Breast epithelium (tissue), 3 donors: ENCODE measurements around the gene SLC26A9.

Experiments
- CTCF ChIP-seq, 3 donors: fragments of 450-650 bp; IDR thresholded peaks; one replicate each; pipeline ENCODE4 v1.5.1; 2016 to 2017; ENCODE audit warnings: antibody characterized with exemption in 3 of 3, mild to moderate bottlenecking in 3 of 3, moderate library complexity in 3 of 3
- POLR2A ChIP-seq: fragments of 450-650 bp; IDR thresholded peaks from one replicate; pipeline ENCODE4 v1.6.1; 2016; ENCODE audit warnings: antibody characterized with exemption, mild to moderate bottlenecking, moderate library complexity
- POLR2AphosphoS5 ChIP-seq, 3 donors: sonication (generic); formaldehyde crosslinking; IDR thresholded peaks; one replicate each; pipeline ENCODE4 v1.6.1; 2017; ENCODE audit warnings: antibody characterized with exemption in 3 of 3

- TF ChIP-seq CTCF (IDR thresholded peaks at IDR 0.05) (no peak), POLR2A (no peak), POLR2AphosphoS5 (IDR thresholded peaks at IDR 0.05) (no peak)
Measured at GRCh38 chr1:205926636-205927035, 16.6 kb downstream of the SLC26A9 start.
